GM06990 (cell line): ENCODE data around the gene AGPAT4.
A peak's percentile ranks its signal among the peaks of the same experiment; 100 is the strongest.

Source experiments
- DNase-seq: peaks from one replicate; pipeline ENCODE4 v3.0.0-alpha.2; 2011; ENCODE audit not compliant: insufficient read length; ENCODE audit errors: extremely low read depth
- H3K27me3 ChIP-seq: replicated peaks from 2 replicates; pipeline ENCODE4 v1.6.0; 2011; ENCODE audit warnings: low read length; ENCODE audit not compliant: control insufficient read depth, insufficient read depth
- H3K36me3 ChIP-seq: 2 replicates; pipeline ENCODE4 v1.5.1; 2011; ENCODE audit warnings: low read length; ENCODE audit not compliant: control insufficient read depth, insufficient read depth
- H3K4me3 ChIP-seq: replicated peaks from 2 replicates; pipeline ENCODE4 v1.5.1; 2011; ENCODE audit warnings: low read depth, mild to moderate bottlenecking, control low read depth, low read length
- CTCF ChIP-seq: IDR thresholded peaks from 2 replicates; pipeline ENCODE4 v1.5.1; 2011; ENCODE audit warnings: low read length, control low read depth, mild to moderate bottlenecking, inconsistent platforms; ENCODE audit not compliant: insufficient read depth, poor library complexity, severe bottlenecking

Gene AGPAT4

GRCh38 chr6:161238500-161238899 lies 35.4 kb downstream of the AGPAT4 start:
- no peaks in the 10 kb centered on the region for H3K36me3 ChIP-seq
- DNase-seq, result no peak
- H3K27me3 ChIP-seq, result no peaks in the 10 kb centered on the region
- H3K4me3 ChIP-seq, result no peak overlapping the region
- TF ChIP-seq CTCF, result no peak

GRCh38 chr6:161238081-161238480 lies 35.8 kb downstream of the AGPAT4 start:
- TF ChIP-seq CTCF, result no peak
- DNase-seq, result no peak
- no peaks in the 10 kb centered on the region for H3K36me3 ChIP-seq
- no peaks in the 10 kb centered on the region for H3K27me3 ChIP-seq
- H3K4me3 ChIP-seq, result no peak overlapping the region

- TF ChIP-seq CTCF, result no peak
- no peaks in the 10 kb centered on the region for H3K36me3 ChIP-seq
- H3K4me3 ChIP-seq, result no peak overlapping the region
- DNase-seq, result no peak
- no peaks in the 10 kb centered on the region for H3K27me3 ChIP-seq
These were observed 36.7 kb downstream of the AGPAT4 start for GRCh38 chr6:161237176-161237575.

GRCh38 chr6:161235776-161236633 lies 37.9 kb downstream of the AGPAT4 start:
- H3K36me3 ChIP-seq, result no peaks in the 10 kb centered on the region; the same call in 1 of the 2 replicates

GRCh38 chr6:161233986-161234661 lies 39.7 kb downstream of the AGPAT4 start:
- no peak for DNase-seq
- H3K4me3 ChIP-seq, result no peak overlapping the region
- no peaks in the 10 kb centered on the region; the same call in 1 of the 2 replicates for H3K36me3 ChIP-seq
- no peaks in the 10 kb centered on the region for H3K27me3 ChIP-seq
- TF ChIP-seq CTCF, result no peak

More at GRCh38 chr6:161235776-161236633, 37.9 kb downstream of the AGPAT4 start:
- no peaks in the 10 kb centered on the region for H3K27me3 ChIP-seq
- DNase-seq, result peak; percentile 37
- TF ChIP-seq CTCF, result no peak
- no peak overlapping the region for H3K4me3 ChIP-seq
